GM21786 (cell line): ENCODE data around the gene BEAN1.

ENCODE experiments used
- ATAC-seq: cut with Tn5 transposase; IDR thresholded peaks from one replicate; pipeline ENCODE4 v1.9.1; 2021; ENCODE audit not compliant: unreplicated experiment

Gene BEAN1

DNA sequence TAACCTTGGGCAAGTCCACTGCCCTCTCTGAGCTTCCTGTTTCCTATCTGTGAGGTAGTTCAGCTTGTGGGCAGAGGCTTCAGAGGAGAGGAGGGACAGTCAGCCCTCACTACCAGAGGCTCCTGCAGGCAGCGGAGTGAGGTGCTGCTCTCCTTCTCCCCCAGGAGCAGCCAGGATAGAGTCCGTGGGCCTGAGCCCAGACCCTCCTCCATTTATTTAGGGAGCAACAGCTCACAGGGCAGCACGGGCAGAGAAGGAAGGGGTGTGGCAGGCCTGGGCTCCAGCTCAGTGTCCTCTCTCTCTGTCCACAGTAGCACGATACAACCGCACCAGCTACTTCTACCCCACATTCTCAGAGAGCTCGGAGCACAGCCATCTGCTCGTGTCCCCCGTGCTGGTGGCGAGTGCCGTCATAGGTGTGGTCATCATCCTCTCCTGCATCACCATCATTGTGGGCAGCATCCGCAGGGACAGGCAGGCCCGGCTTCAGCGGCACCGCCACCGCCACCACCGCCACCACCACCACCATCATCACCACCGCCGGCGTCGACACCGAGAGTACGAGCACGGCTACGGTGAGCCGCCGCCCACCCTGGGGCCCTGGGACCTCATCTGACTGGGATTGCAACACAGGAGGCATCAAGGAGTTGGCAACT lies 42.3 kb downstream of the BEAN1 start:
- no peak for ATAC-seq

- no peak for ATAC-seq
Observed at GRCh38 chr16:66469947-66470546, 43.0 kb downstream of the BEAN1 start.

DNA sequence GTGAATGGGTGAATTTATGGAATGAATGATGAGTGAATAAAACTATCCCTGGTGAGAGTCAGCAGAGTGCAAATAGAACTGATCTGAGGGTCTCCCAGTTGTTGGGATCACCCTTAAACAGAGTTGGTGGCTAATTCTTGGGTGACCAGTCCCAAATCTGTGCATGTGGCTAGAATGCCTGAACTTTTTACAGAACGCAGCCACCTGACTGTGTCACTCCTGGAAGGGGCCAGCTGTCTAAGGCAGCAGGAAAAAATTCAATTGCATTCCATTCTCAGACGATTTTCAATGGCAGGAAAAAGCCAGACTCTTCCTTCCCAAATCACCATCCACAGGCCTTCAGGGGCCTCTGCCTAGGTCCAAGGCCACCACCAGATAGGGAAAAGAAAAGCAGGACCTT lies 43.5 kb downstream of the BEAN1 start:
- no peak for ATAC-seq

DNA sequence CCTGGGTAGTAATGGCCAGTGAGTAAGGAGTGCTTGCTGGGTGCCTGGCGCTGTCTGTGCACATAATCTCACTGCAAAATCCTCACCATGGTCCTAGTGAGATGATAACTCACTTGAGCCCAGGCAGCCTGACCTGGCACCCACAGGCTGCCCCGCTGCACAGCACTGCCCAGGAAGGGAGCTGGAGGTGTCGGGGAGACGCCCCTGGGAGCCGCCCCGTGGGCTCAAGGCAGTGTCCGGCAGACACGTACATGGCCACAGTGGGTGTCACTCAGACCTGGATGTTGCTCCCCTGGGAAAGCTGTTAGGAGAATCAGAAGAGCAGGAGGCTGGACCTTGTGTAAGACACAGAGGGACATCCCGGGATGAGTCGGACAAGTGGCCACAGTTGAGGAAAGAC lies 44.2 kb downstream of the BEAN1 start:
- ATAC-seq: no peak

GRCh38 chr16:66471716-66472393 lies 44.8 kb downstream of the BEAN1 start:
- ATAC-seq: no peak

GRCh38 chr16:66473051-66473571 lies 46.0 kb downstream of the BEAN1 start:
- ATAC-seq: no peak

DNA sequence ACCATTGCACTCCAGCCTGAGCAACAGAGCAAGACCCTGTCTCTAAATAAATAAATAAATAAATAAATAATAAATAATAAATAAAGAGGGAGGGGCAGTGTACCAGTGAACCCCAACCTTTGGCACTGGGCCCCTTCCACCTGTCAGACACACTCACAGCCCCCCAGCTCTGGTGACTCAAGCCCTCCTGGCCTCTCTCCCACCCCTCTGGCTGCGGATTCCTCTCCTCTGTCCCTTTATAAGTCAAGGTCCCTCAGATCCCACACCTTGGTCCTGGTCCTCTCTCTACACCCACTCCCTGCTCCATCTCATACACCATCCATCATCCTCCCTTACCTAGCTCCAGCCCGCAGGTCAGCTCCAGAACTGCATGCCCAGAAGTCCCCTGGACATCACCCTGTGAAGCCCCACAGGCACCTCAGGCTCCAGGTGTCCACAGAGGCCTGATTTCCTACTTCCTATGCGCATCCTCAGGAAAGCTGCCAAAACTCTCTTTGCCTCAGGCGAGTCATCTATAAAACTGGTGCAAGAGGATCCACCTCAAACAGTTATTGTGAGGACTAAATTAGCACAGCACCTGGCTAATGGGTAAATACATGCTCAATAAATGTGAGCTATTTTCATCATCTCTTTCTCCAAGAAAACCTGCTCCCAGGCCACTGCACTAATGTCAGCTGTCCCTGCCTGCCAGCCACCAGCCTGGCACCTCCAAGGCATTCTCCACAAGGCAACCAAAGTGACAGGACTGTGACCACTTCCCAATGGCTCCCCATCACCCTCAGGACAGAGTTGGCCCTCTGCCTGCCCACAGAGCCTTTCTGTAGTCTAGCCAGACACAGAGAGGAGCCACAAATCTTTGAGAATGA lies 46.8 kb downstream of the BEAN1 start:
- no peak for ATAC-seq

DNA sequence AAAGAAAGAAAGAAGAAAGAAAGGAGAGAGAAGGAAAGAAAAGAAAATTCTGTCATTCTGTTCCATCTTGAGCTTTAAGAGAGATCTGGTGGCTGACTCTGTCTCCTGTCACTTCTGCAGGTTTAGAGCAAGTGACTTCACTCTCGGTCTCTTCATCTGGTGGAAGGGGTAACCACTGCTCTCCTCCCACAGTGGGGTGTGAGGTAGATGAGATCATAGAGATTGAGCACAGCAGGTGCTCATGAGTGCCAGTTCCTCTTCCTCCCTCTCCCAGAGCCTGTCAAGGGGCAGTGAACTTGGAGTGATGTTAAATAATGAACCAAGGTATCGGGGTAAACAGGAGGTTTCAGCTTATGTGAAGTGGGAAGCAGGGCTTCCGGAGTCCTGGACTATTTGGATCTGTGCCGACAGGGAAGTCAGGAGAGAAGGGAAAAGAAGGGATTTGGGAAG lies 47.7 kb downstream of the BEAN1 start:
- peak; percentile 93 for ATAC-seq

DNA sequence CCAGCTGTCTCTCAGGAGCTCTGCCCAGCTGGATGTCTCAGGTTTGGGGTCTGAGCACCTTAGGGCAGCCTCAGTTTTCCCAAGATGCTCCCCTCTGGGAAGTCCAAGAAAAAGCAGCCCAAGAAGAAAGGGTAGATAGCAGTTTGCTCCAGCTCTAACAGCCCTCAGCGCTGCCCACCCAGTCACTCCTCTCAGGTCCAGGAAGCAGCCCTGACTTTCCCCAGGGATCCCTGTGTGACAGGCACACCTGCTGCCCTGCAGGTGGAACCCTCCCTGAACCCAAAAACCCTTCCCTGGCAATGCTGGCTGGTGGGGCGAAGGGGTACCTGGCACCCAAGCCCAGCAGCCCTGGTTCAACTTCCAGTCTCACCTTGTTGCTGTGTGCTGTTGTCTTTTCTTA lies 48.1 kb downstream of the BEAN1 start:
- no peak for ATAC-seq

DNA sequence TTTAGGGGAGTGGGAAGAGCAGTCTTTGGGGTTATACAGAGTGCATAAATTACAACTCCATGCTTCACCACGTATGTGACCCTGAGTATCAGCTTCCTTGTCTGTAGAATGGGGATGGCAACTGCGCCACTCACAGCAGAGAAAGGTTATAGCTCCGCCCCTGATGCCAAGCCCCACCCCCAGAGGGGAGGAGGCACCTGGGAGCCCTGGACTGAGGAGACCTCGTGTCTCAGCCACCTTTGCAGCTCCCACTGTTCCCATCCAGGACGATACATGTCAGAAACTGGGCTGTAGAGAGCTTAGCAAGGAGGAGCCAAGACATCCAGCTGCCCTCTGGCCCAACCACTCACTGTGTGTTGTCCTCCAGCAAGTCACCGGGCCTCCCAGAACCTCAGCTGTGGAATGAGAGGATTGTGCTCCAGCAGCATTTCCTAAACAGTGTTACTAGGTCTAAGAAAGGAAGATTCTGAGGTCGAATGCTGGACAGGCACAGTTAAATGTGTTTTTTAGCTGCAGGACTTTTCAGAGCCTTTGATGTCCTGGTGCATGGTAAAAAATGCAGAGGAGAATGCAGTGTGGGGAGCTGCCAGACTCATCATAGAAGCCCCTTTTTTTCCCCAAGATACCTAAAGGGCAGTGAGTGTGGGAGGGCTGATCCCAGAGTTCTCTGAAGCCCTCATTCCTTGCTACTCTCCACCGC lies 49.4 kb downstream of the BEAN1 start:
- no peak for ATAC-seq

DNA sequence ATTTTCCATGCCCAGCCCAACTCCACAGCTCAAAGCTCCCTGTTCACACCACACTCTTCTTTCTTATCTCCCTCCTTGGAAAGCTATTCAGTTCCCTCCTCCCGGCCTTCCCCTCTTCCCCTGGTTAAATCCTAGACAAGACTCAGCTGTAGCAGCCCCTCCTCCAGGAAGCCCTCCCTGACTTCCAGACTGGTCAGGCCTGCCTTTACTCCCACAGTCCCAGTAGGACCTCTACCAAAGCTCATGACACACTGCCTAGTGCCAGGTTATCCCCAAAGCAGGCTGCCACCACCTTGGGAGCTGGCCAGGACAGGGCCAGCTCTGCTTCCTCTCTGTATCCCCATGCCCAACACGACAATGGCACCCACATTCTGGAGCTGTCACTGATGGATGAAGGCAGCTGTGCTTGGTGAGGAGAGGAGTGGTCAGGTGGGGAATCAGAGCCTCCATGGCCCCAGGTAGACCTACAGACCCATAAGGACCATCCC lies 50.0 kb downstream of the BEAN1 start:
- ATAC-seq: no peak

- ATAC-seq: peak; percentile 67
Observed at GRCh38 chr16:66478733-66479511, 51.8 kb downstream of the BEAN1 start.

GRCh38 chr16:66479661-66480264 lies 52.7 kb downstream of the BEAN1 start:
- ATAC-seq: no peak

DNA sequence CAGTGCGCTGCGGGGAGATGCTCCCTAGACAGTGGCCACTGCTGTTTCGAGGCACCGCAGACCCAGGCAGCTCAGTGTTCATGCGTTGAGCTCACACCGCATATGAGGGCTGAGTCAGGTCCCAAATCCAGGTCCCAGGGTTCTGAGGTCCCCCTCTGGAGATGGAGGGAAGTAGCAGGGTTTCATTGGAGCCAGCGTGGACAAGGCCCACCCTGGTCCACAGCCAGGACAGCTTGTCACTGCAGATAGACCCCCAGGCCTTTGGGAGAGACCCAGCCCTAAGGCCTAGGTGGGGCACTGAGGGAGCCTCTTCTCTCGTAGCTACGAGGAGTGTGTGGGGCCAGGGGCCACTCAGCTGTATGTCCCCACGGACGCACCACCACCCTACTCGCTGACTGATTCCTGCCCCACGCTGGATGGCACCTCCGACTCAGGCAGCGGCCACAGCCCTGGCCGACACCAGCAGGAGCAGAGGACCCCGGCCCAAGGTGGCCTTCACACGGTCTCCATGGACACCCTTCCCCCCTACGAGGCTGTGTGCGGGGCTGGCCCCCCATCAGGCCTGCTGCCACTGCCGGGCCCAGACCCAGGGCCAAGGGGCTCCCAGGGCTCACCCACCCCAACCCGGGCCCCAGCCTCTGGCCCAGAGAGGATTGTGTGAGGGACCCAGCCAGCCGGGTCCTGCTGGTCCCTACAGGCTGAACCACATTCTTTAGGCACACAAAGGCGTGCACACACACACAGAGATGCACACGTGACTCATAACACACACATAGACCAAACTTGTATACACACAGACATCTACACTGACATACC lies 53.4 kb downstream of the BEAN1 start:
- no peak for ATAC-seq

- no peak for ATAC-seq
Observed at GRCh38 chr16:66481081-66481942, 54.2 kb downstream of the BEAN1 start.

GRCh38 chr16:66481943-66482390 lies 54.9 kb downstream of the BEAN1 start:
- no peak for ATAC-seq

DNA sequence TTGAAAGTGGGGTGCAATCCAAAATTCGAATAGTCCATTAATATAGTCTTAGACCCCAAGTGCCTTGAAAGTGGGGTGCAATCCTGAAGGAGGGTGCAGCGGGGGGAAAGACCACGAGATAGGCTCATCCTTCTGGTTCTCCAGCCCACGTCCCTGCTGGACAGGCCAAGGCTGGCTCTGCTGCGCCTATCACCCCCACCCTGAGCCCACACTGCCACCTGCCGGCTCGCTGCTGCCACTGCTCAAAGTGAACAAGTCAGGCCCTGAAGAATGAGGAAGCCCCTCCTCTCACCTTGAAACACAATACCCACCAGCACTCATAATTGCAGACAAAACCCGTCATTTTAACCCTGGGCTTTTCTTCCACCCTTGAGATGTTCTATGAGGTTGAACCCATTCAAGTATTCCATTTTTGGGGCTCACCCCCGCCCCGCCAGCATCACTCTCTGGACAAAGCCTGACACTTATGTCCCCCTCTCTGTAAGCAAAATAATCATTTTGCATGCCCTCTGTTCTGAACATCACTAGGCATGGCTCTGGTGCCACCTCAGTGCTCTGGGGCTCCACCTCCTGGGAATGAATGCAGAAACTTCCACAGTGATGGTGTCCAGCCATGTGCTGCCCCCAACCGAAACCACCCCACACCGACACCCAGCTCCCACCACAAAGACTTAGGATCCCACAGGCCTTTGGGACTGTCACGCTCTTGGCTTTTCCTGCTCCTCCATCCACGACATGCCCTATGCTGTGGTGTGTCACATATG lies 56.8 kb downstream of the BEAN1 start:
- no peak for ATAC-seq
